Coronary artery (tissue), 2 donors: ENCODE results near the gene NCK2.

Source experiments
- DNase-seq: peaks from one replicate; pipeline ENCODE4 v3.0.0-alpha.2; 2017; ENCODE audit warnings: low spot score
- H3K27ac ChIP-seq, 2 donors: fragments of 200-600 bp; sonication (generic); one replicate each; pipeline ENCODE4 v1.5.1; 2016 to 2019
- H3K4me3 ChIP-seq: fragments of 200-600 bp; sonication (generic); 2 replicates; pipeline ENCODE4 v1.5.1; 2016; ENCODE audit warnings: mild to moderate bottlenecking, moderate library complexity
- CTCF ChIP-seq: fragments of 200-600 bp; sonication (generic); IDR thresholded peaks from one replicate; pipeline ENCODE4 v1.5.1; 2019; ENCODE audit warnings: antibody characterized with exemption

Gene NCK2

GRCh38 chr2:105781274-105781978, 36.7 kb downstream of the NCK2 start:
- Histone ChIP-seq H3K27ac (no peak overlapping the region), H3K4me3 (no peak overlapping the region)
- TF ChIP-seq CTCF: no peak
- DNase-seq: no peak

GRCh38 chr2:105782123-105782522, 37.4 kb downstream of the NCK2 start:
- Histone ChIP-seq H3K27ac (no peak overlapping the region), H3K4me3 (no peak overlapping the region)
- no peak for TF ChIP-seq CTCF
- DNase-seq: no peak

- no peak overlapping the region for H3K27ac ChIP-seq
- H3K4me3 ChIP-seq: no peak overlapping the region
- DNase-seq: no peak
- no peak for TF ChIP-seq CTCF
Observed at GRCh38 chr2:105782646-105783045, 37.9 kb downstream of the NCK2 start.

- Histone ChIP-seq H3K27ac (no peak overlapping the region), H3K4me3 (no peak overlapping the region)
- no peak for DNase-seq
- no peak for TF ChIP-seq CTCF
Observed at GRCh38 chr2:105783151-105783738, 38.5 kb downstream of the NCK2 start.

GRCh38 chr2:105783972-105784371, 39.3 kb downstream of the NCK2 start:
- DNase-seq: no peak
- Histone ChIP-seq H3K4me3 (no peak overlapping the region), H3K27ac (no peak overlapping the region)
- no peak for TF ChIP-seq CTCF

- TF ChIP-seq CTCF: no peak
- Histone ChIP-seq H3K4me3 (no peak overlapping the region), H3K27ac (no peak overlapping the region)
- DNase-seq: no peak
Observed at GRCh38 chr2:105784589-105784988, 39.9 kb downstream of the NCK2 start.

- no peak for TF ChIP-seq CTCF
- no peak for DNase-seq
- Histone ChIP-seq H3K27ac (no peak overlapping the region), H3K4me3 (no peak overlapping the region)
Observed at GRCh38 chr2:105785095-105785847, 40.6 kb downstream of the NCK2 start.
